HG03280 (cell line): ENCODE measurements around the gene DLD.
"Not testable (repeated sequence)": the region's sequence is repeated elsewhere in the genome, so short reads cannot be mapped to it uniquely, and the experiment has no call there.

Experiments used
- ATAC-seq: cut with Tn5 transposase; IDR thresholded peaks from one replicate; pipeline ENCODE4 v1.9.1; 2021; ENCODE audit warnings: mild to moderate bottlenecking, moderate library complexity; ENCODE audit not compliant: unreplicated experiment

The DLD gene

DNA sequence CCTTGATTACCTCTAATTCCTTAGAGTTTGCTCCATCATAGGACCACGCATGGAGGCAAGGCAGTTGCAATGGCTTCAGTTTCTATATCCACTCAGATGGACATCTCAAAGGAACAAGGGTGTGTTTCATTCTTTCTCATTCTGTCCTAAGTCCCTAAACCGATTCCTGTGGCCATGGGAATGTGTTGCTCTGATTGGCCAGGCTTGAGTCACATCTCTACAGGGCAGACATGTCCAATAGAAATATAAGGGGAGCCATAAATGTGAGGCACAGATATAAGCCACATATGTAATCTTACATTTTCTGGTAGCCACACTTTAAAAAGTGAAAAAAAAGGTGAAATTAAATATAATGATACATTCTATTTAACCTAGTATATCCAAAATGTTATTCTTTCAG lies 16.9 kb upstream of the DLD start:
- no peak for ATAC-seq

GRCh38 chr7:107874605-107875446 lies 16.2 kb upstream of the DLD start:
- no peak for ATAC-seq

- no peak for ATAC-seq
Measured at GRCh38 chr7:107876916-107877315, 14.1 kb upstream of the DLD start.

DNA sequence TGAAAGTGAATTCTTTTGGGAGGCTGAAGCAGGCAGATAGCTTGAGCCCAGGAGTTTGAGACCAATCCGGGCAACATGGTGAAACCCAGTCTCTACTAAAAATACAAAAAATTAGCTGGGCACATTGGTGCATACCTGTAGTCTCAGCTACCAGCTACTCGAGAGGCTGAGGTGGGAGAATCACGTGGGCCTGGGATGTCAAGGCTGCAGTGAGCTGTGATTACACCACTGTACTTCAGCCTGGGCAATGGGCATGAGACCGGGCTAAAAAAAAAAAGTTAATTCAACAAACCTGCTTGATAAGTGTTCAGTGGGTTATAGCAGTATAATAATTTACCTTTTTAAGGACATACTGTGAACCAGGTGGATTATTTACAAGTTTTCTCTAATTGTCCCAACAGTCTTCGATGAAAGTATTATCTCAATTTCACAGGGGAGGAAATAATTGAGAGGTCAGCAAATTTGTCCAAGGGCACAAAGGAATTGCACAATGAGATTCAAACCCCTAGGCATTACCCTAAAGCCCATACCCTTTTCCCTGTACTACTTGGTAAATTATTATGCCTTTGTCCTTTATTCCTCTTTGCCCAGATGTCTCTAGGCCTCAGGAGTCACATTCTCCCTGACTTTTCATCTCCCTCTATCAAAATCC lies 13.1 kb upstream of the DLD start:
- no peak for ATAC-seq

DNA sequence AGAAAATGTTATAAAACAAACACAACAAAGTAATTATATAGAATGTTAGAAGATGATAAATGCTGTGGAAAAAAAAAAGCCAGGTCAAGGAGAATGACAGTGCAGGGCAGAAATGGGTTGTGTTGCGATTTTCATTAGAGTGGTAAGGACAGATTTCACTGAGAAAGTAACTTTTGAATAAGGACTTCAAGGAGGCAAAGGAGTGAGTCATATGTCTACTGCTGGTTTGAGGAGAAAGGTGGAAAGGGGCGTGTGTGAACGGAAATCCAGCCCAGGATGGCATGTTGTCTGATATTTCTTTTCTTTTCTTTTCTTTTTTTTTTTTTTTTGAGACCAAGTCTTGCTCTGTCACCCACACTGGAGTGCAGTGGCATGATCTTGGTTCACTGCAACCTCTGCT lies 12.3 kb upstream of the DLD start:
- no peak for ATAC-seq

DNA sequence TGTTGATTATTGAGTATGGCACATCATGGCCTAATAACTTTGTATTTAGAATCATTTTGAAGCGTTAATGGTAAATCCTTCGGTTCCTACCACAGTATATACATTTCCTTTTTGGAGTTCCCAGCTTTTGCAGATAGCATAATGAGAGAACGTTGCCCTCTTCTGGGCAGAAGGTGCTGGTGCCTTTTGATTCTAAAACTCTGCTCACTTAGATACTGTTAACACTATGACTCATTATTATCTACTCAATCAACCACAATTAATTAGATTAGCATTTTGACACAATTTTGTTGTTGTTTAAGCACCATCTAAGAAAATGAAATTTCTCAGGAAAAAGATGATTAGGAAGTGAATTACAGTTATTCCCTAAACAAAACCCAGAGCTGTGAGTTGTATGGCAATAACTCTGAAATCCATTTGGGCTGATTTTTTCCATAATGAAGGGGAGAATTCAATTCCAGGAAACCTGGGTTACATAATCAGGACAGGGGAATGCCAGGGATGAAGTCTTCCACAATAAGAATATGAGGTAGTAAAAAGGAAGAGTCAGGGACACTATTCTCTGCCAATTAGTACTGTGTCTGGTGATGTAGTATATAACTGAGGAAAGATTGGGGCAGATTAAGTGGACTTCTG lies 11.5 kb upstream of the DLD start:
- ATAC-seq = peak; percentile 79

DNA sequence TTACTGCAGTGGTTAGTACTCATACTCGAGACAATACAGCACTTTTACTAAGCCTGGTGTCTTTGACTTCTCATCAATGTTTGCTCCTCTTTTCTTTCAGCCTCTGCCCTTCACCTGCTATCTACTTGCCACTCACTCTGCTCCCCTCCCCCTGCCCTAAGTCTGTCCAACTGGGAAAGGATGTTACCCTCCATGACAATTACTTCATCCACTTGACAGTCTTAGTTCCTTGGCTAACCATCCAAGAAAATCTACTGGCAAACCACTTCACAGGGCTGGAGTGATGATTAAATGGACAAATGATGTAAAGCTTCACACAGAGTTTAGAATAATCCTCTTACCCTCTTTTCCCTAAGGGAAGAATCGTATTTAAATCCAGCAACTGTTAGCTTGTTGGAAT lies 8.2 kb upstream of the DLD start:
- ATAC-seq = no peak

GRCh38 chr7:107884066-107884818 lies 6.7 kb upstream of the DLD start:
- ATAC-seq = no peak

GRCh38 chr7:107887827-107888226 lies 3.2 kb upstream of the DLD start:
- not testable (repeated sequence) for ATAC-seq

GRCh38 chr7:107889992-107890391 lies 991 bp upstream of the DLD start:
- ATAC-seq = no peak

DNA sequence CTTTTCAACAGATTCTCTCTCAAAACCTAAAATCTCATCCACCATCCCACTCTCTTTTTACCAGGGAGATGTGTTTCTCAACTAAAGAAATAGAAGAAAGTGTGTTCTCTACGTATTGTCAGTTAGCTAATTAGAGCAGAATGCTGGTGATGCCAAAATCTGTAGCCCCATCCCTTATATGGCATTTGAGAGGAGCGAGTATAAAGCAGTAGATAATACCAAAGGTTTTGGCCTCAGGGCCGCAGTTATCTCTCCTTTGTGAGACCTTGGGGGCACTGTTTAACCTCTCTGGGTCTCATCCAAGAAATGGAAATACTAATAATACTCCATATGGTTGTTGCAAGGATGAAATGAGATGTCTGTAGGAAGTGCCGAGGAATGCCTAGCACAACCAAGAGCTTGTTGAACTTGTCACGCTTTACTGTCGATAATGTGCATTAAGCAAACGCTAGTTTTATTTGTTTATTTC lies 456 bp upstream of the DLD start:
- peak; percentile 3 for ATAC-seq

DNA sequence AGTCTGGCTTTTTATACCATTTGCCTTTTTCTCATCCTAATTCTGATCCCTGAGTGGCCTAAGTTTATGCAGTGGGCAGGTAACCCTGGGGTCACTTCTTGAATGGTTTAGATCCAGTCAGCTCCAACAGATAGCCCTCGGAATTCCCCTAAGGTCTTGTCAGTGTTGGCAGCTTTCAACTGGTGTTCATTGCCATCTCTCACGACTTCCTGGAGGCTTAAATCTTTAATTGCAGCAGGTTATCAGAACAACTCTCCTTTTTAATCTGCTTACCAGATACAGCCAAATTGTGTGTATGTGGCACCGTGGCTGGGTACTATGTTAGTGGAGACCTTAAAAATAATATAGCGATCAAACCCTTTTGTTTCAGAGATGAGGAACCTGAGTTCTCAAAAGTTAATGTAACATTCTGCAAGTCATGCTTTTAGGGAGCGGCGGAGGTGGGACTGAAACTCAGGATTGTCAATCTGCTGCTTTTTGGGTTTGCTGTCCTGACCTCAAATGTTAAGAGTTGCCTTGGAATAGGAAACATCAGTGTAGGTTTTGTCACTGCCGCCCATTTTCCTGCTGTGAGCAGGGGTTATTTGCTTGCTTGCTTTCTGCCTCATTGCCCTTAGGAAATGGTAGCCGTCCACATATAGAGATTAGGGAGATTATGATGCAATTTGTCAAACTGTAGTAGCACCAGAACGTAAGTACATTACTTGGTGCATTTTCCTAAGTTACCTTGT lies 818 bp downstream of the DLD start:
- ATAC-seq = peak; percentile 3

DNA sequence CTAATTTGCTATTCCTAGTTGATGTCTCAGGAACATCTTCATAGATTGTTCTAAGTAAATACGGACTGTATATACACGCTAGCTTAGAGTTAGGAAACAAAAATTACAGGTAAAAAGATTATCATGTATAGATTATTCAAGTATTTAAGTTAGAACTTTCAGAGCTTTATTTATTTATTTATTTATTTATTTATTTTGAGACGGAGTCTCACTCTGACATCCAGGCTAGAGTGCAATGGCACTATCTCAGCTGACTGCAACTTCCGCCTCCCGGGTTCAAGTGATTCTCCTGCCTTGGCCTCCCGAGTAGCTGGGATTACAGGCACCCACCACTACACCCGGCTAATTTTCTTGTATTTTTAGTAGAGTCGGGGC lies 1.4 kb downstream of the DLD start:
- ATAC-seq = not testable (repeated sequence)

- ATAC-seq = no peak
Measured at GRCh38 chr7:107898997-107899594, 8.1 kb downstream of the DLD start.

GRCh38 chr7:107900496-107901015 lies 9.6 kb downstream of the DLD start:
- ATAC-seq = no peak

DNA sequence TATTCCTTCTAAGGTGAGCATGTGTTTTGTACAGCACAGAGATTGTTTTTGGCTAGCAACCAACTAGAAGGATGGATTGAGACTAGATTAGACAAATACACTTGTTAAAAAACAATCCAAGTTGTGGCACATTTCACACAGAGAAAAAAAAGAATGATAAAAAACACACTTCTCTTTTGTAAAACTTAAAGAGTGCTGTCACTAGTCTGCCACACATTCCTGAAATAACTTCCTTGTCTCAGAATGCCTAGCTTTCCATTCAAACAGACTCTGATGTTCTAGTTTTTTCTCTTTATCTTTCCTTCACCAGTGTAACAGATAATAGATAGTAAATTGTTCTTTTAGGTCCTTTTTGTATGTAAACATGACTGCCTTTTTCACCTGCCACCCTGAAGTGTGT lies 11.4 kb downstream of the DLD start:
- no peak for ATAC-seq

DNA sequence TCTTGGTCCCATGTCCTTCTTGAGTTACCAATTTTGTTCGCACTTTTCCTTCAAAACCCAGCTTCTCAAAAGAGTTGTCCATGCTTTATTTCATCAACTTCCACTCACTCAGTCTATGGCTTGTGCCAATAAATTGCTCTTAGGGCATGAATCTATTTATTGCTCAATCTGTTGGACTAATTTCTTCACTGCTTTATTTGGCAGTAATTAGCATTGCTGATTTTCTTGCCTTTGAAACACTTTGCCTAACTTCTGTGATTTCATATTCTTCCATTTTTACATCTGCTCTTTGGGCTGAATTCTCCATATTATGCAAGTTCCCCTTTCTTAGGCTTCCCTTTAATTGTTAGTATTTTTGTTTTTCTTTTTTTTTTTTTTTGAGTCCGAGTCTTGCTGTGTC lies 16.8 kb downstream of the DLD start:
- ATAC-seq = no peak

- ATAC-seq = no peak
Measured at GRCh38 chr7:107909445-107909844, 18.5 kb downstream of the DLD start.

DNA sequence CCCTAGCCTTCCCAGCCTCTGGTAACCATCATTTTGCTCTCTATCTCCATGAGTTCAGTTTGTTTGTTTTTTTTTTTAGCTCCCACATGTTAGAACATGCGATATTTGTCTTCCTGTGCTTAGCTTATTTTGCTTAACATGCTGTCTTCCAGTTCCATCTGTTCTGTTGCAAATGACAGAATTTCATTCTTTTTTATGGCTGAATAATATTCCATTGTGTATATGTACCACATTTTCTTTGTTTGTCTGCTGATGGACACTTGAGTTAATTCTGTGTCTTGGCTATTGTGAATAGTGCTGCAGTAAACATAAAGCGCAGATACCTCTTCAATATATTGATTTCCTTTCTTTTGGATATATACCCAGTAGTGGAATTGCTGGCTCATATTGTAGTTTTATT lies 21.0 kb downstream of the DLD start:
- no peak for ATAC-seq

- no peak for ATAC-seq
Measured at GRCh38 chr7:107913851-107914250, 22.9 kb downstream of the DLD start.
